ENCODE data around the gene C10orf90.

- no peak for TF ChIP-seq CTCF (IDR thresholded peaks at IDR 0.05)
- no peak for TF ChIP-seq POLR2A (IDR thresholded peaks at IDR 0.05)
Observed at GRCh38 chr10:126455766-126456405, 214.6 kb downstream of the C10orf90 start.
